Activated T-cell treated with anti-CD3 and anti-CD28 coated beads, Interleukin-2, amount 50 U/mL, for 24 hours (primary cell): ENCODE results near the gene PEPD.

Experiments
- DNase-seq: peaks from one replicate; pipeline ENCODE4 v3.0.0-alpha.2; 2020
- H3K27ac Mint-ChIP-seq: 2 replicates; pipeline ENCODE4 v1.8.0; 2020; ENCODE audit warnings: mild to moderate bottlenecking, mixed read lengths
- H3K27me3 Mint-ChIP-seq: 2 replicates; pipeline ENCODE4 v1.8.0; 2020; ENCODE audit warnings: mixed read lengths
- H3K36me3 Mint-ChIP-seq: 2 replicates; pipeline ENCODE4 v1.8.0; 2020; ENCODE audit warnings: low read depth, mixed read lengths
- H3K4me1 Mint-ChIP-seq: 2 replicates; pipeline ENCODE4 v1.8.0; 2020; ENCODE audit warnings: low read depth, mixed read lengths
- H3K4me3 Mint-ChIP-seq: 2 replicates; pipeline ENCODE4 v1.8.0; 2020; ENCODE audit warnings: mild to moderate bottlenecking, moderate library complexity, mixed read lengths
- H3K9me3 Mint-ChIP-seq: 2 replicates; pipeline ENCODE4 v1.8.0; 2020; ENCODE audit warnings: mixed read lengths

The PEPD gene

GRCh38 chr19:33472226-33472625, 49.4 kb downstream of the PEPD start:
- Mint-ChIP-seq H3K9me3 (no peaks in the 10 kb centered on the region), H3K36me3 (peaks cover 28% of the 10 kb centered on the region), H3K27ac (no peak overlapping the region), H3K27me3 (no peaks in the 10 kb centered on the region), H3K4me3 (no peak overlapping the region), H3K4me1 (no peaks in the 10 kb centered on the region)
- peak; percentile 9 for DNase-seq

DNA sequence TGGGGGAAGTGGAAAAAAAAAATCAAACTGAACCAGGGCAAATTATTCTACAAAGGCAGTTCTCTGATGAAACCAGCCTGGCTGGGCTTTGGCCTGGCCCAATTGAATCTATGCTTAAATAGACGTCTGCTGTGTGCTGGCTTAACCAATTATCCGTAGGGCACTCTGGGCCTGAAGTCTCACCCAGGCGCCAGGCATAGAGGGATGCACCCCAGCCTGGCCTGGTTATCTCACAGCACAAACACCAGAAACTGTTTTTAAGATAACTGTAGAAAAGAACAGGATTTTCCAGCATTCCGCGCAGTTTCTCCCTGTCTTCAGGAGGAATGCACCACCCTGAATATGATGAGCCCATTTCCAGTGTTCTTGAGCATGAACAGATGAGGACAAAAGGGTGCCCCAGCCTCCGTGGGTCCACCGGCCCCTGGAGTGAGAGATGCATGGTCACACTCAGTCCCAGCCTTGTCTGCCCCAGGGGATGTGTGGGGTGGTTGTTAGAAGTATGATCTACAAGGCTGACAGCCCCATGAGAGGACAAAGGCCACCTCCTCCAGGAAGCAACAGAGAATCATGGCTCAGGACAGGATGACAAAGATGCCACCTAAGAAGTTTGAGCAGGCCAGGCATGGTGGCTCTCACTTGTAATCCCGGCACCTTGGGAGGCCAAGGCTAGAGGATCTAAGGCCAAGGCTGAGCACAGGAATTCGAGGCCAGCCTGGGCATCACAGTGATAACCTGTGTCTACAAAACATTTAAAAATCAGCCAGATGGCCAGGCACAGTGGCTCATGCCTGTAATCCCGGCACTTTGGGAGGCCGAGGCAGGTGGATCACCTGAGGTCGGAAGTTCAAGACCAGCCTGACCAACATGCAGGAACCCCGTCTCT, 50.2 kb downstream of the PEPD start:
- DNase-seq = peak; percentile 11
- Mint-ChIP-seq H3K4me1 (no peaks in the 10 kb centered on the region), H3K27me3 (no peaks in the 10 kb centered on the region), H3K27ac (no peak overlapping the region), H3K9me3 (no peaks in the 10 kb centered on the region), H3K36me3 (peaks cover 22% of the 10 kb centered on the region), H3K4me3 (no peak overlapping the region)

DNA sequence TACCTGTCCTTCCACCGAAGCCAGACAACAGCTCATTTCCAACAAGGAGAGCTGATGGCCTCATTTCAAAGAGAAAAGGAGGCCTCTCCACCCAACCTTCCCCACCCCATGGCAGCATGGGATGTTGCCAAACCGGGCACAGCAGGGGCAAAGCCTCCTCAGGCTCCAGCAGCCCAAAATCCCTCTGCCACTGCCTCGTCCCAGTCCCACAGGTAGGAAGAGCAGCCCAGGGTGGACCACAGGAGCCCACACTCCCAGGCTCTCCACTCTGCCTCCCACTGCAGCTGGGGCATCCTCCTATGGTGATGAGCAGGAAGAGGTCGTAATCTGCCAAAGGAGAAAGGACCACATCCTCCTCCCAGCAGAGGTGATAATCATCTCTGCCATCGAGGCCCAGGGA, 50.9 kb downstream of the PEPD start:
- Mint-ChIP-seq H3K4me3 (no peak overlapping the region), H3K4me1 (no peaks in the 10 kb centered on the region), H3K9me3 (no peaks in the 10 kb centered on the region), H3K27me3 (no peaks in the 10 kb centered on the region), H3K27ac (no peak overlapping the region), H3K36me3 (peaks cover 16% of the 10 kb centered on the region)
- no peak for DNase-seq

DNA sequence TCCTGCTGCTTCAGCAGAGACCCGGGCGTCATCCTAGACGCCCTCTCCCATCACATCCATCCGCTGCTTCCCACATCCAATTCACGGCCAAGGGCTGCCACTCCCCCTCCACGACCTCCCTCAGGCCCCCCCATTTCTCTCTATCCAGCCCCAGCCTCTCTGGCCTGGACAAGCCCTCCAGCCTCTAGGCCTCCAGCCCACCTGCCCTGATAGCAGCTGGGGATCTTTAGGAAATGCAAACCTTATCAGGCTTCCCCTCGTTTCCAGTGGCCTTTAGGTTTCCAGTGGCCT, 51.6 kb downstream of the PEPD start:
- Mint-ChIP-seq H3K4me1 (no peaks in the 10 kb centered on the region), H3K27ac (no peak overlapping the region), H3K9me3 (no peaks in the 10 kb centered on the region), H3K36me3 (peaks cover 12% of the 10 kb centered on the region), H3K27me3 (no peaks in the 10 kb centered on the region), H3K4me3 (no peak overlapping the region)
- no peak for DNase-seq

DNA sequence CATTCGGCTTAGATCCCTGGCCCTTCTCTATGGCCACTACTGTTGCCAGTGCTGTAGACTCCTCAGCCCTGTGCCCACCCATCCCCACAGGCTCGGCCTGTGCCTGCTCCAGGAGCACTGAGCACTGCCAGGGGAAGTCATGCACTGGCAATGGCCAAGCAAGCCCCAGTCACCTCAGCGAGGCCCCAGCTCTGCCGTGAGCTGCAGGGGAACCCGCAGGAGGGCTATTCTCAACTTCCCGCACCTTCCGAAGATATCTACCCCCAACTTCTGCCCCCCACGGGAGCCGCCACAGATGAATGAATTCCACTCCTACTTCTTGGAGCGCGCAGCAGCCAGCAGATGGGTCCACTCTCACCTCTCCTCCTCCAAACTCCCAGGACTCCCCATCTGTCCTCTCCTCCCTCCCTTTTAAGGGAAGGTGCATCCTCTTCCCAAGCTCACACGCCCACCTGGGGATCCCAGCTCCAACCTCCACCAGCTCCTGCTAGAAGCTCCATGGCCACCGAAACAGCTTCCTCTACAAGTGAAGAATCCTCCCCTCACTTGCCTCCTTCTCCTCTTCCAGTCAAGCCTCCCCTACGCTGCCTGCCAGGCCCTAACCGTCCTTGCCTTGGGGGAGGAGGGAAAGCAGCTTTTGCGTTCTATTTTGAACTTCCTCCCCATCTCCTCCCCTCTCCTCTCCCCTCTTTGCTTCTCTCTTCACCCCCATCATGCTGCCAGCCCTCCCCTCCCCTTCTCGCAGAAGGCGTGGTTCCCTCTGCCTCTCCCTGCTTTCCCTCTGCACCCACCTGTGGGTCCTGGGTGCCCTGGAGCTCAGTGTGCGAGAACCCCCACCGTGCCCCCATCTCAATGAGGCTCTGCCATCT, 52.2 kb downstream of the PEPD start:
- H3K9me3 Mint-ChIP-seq = no peaks in the 10 kb centered on the region
- no peak overlapping the region for H3K27ac Mint-ChIP-seq
- no peak overlapping the region for H3K4me3 Mint-ChIP-seq
- H3K4me1 Mint-ChIP-seq = no peaks in the 10 kb centered on the region
- H3K36me3 Mint-ChIP-seq = peaks cover 10% of the 10 kb centered on the region
- H3K27me3 Mint-ChIP-seq = no peaks in the 10 kb centered on the region
- DNase-seq = peak; percentile 15

- H3K9me3 Mint-ChIP-seq = no peaks in the 10 kb centered on the region
- peak; percentile 25 for DNase-seq
- H3K27ac Mint-ChIP-seq = no peak overlapping the region
- no peaks in the 10 kb centered on the region for H3K4me1 Mint-ChIP-seq
- H3K36me3 Mint-ChIP-seq = peaks cover 10% of the 10 kb centered on the region
- H3K27me3 Mint-ChIP-seq = no peaks in the 10 kb centered on the region
- no peak overlapping the region for H3K4me3 Mint-ChIP-seq
These were observed 53.0 kb downstream of the PEPD start for GRCh38 chr19:33468361-33469170.

GRCh38 chr19:33467851-33468250, 53.7 kb downstream of the PEPD start:
- H3K4me3 Mint-ChIP-seq = no peak overlapping the region
- peaks cover 8% of the 10 kb centered on the region for H3K36me3 Mint-ChIP-seq
- no peaks in the 10 kb centered on the region for H3K4me1 Mint-ChIP-seq
- H3K27ac Mint-ChIP-seq = no peak overlapping the region
- DNase-seq = peak; percentile 8
- no peaks in the 10 kb centered on the region for H3K27me3 Mint-ChIP-seq
- H3K9me3 Mint-ChIP-seq = no peaks in the 10 kb centered on the region

DNA sequence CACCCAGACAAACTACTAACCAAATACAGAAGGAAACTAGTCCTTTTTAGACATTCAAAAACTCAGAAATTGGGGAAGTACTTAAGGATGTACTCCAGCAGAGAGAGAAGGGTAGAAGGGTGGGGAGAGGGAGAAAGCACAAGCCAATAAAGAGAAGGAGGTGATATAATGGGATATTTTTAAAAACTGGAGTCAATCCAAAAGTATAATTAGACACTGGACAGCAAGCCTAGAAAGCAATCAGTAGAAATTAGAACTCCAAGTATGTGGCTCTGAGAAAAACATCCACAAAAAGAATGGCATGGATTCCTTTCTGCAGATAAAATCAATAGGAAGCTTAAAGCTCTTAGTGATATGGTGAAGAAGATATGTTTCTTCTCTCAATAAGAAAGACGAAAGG, 55.8 kb downstream of the PEPD start:
- H3K9me3 Mint-ChIP-seq = no peaks in the 10 kb centered on the region
- H3K36me3 Mint-ChIP-seq = peaks cover 14% of the 10 kb centered on the region
- DNase-seq = no peak
- no peaks in the 10 kb centered on the region for H3K4me1 Mint-ChIP-seq
- no peak overlapping the region for H3K27ac Mint-ChIP-seq
- H3K4me3 Mint-ChIP-seq = no peak overlapping the region
- no peaks in the 10 kb centered on the region for H3K27me3 Mint-ChIP-seq

- H3K27me3 Mint-ChIP-seq = no peaks in the 10 kb centered on the region
- no peaks in the 10 kb centered on the region for H3K9me3 Mint-ChIP-seq
- peak; percentile 13 for DNase-seq
- H3K27ac Mint-ChIP-seq = no peak overlapping the region
- no peak overlapping the region for H3K4me3 Mint-ChIP-seq
- peaks cover 18% of the 10 kb centered on the region for H3K36me3 Mint-ChIP-seq
- H3K4me1 Mint-ChIP-seq = no peaks in the 10 kb centered on the region
These were observed 56.2 kb downstream of the PEPD start for GRCh38 chr19:33465371-33465770.

- no peaks in the 10 kb centered on the region for H3K4me1 Mint-ChIP-seq
- H3K9me3 Mint-ChIP-seq = no peaks in the 10 kb centered on the region
- DNase-seq = peak; percentile 3
- H3K36me3 Mint-ChIP-seq = peaks cover 21% of the 10 kb centered on the region
- no peak overlapping the region for H3K4me3 Mint-ChIP-seq
- no peaks in the 10 kb centered on the region for H3K27me3 Mint-ChIP-seq
- no peak overlapping the region for H3K27ac Mint-ChIP-seq
These were observed 56.9 kb downstream of the PEPD start for GRCh38 chr19:33464733-33465115.

GRCh38 chr19:33464010-33464732, 57.4 kb downstream of the PEPD start:
- peaks cover 21% of the 10 kb centered on the region for H3K36me3 Mint-ChIP-seq
- H3K4me3 Mint-ChIP-seq = no peak overlapping the region
- H3K9me3 Mint-ChIP-seq = no peaks in the 10 kb centered on the region
- no peaks in the 10 kb centered on the region for H3K4me1 Mint-ChIP-seq
- peak; percentile 8 for DNase-seq
- no peaks in the 10 kb centered on the region for H3K27me3 Mint-ChIP-seq
- H3K27ac Mint-ChIP-seq = no peak overlapping the region

GRCh38 chr19:33463199-33463598, 58.4 kb downstream of the PEPD start:
- DNase-seq = peak; percentile 0
- H3K36me3 Mint-ChIP-seq = peaks cover 21% of the 10 kb centered on the region
- no peak overlapping the region for H3K4me3 Mint-ChIP-seq
- no peaks in the 10 kb centered on the region for H3K9me3 Mint-ChIP-seq
- no peak overlapping the region for H3K27ac Mint-ChIP-seq
- no peaks in the 10 kb centered on the region for H3K4me1 Mint-ChIP-seq
- no peaks in the 10 kb centered on the region for H3K27me3 Mint-ChIP-seq

DNA sequence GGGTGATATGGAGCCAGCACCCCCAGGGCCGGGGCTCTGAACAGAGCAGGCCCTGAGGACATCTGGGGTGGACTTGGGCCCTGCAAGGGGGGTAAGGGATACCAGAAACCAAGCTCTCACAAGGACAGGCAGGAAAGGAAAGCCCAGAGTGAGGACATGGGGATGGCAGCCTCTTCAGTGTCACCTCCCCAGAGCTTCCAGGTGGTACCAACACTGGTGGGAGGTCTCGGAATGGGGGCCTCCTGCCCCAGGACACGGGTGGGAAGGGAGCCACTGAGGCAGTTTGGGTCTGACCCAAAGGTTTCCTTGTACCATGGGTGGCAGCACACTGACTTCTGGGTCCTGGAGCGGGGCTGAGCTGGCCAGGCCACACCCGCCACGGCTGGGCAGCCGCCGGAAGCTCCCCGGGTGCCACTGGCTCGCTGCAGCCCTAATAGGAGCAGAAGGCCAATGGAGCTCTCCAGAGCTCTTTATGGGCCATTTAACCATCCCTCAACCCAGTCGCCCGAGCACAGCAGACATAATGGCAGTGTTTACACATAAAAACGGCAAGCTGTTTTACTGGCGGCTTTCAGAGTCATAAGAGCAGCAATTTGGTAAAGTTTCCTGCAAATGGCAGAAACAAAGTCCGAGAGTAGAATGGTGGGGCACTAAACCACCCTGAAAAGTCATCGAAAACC, 59.3 kb downstream of the PEPD start:
- peak; percentile 15 for DNase-seq
- H3K36me3 Mint-ChIP-seq = peaks cover 21% of the 10 kb centered on the region
- no peaks in the 10 kb centered on the region for H3K9me3 Mint-ChIP-seq
- no peak overlapping the region for H3K27ac Mint-ChIP-seq
- no peaks in the 10 kb centered on the region for H3K4me1 Mint-ChIP-seq
- H3K27me3 Mint-ChIP-seq = no peaks in the 10 kb centered on the region
- H3K4me3 Mint-ChIP-seq = no peak overlapping the region
